Measurements from ENCODE around the gene WFIKKN2.

WFIKKN2 gene

GRCh38 chr17:50889528-50890118 lies 54.2 kb downstream of the WFIKKN2 start:
- H3K9me3 ChIP-seq (ENCODE audit: low read length), result no peaks in the 10 kb centered on the region
- H3K4me2 ChIP-seq (ENCODE audit: low read length), result no peak overlapping the region

DNA sequence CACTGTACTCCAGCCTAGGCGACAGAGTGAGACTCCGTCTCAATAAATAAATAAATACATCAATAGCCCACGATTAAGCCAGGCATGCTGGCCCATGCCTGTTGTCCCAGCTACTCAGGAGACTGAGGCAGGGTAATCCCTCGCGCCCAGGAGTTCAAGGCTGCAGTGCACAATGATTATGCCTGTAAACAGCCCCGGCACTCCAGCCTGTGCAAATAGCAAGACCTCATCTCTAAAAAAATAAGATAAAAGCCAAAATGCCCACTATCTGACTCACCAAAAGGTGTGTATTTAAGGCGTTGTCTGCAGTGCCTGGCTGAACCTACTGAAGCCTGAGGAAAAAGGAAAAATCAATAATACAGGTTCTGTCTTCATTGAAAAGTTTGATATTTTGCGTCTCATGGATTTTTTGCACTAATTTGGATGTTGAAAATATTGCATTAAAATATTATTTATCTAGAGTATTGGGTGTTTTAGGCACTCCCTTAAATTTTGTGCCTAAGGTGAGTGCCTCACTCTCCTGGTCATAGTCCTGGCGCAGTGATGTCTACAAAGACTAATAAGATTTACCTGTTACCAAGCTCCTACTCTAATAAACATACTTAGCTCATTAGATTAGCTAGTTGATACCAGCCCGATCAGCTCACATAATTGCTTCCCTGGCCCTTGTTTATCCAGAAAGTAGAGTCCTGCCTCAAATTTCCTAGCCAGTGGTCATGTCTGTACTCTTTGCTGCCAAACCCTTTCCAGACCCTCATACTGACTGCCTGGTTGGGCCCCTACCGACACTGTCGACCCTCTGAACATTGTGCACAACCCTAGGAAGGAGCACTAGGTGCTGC lies 55.5 kb downstream of the WFIKKN2 start:
- Histone ChIP-seq H3K9ac (ENCODE audit: low read length) (no peak overlapping the region), H3K79me2 (ENCODE audit: insufficient read depth, low read length) (no peaks in the 10 kb centered on the region), H3K9me2 (ENCODE audit: low read depth, low read length) (no peaks in the 10 kb centered on the region), H3F3A (ENCODE audit: insufficient read depth, low read length) (no peaks in the 10 kb centered on the region), H2AFZ (ENCODE audit: low read length) (no peak overlapping the region), H3K36me3 (ENCODE audit: insufficient read depth, low read length) (no peaks in the 10 kb centered on the region), H3K4me3 (ENCODE audit: low read depth, low read length, poor library complexity, severe bottlenecking) (no peak overlapping the region), H3K4me1 (ENCODE audit: insufficient read depth, low read length, severe bottlenecking) (no peaks in the 10 kb centered on the region), H3K27me3 (ENCODE audit: insufficient read depth, low read length) (no peaks in the 10 kb centered on the region), H3K27ac (ENCODE audit: low read depth, low read length, poor library complexity, severe bottlenecking) (no peak overlapping the region), H4K20me1 (ENCODE audit: insufficient read depth, low read length) (no peaks in the 10 kb centered on the region), H3K9me3 (ENCODE audit: low read length) (no peaks in the 10 kb centered on the region), H3K4me2 (ENCODE audit: low read length) (no peak overlapping the region)
- TF ChIP-seq CTCF (IDR thresholded peaks at IDR 0.05; ENCODE audit: low read length), result no peak
- TF ChIP-seq EZH2 (IDR thresholded peaks at IDR 0.05; ENCODE audit: borderline replicate concordance, low read length), result no peak

More at GRCh38 chr17:50889528-50890118, 54.2 kb downstream of the WFIKKN2 start:
- no peak overlapping the region for H3K27ac ChIP-seq (ENCODE audit: low read depth, low read length, poor library complexity, severe bottlenecking)
- no peaks in the 10 kb centered on the region for H4K20me1 ChIP-seq (ENCODE audit: insufficient read depth, low read length)
- no peaks in the 10 kb centered on the region for H3K79me2 ChIP-seq (ENCODE audit: insufficient read depth, low read length)
- no peaks in the 10 kb centered on the region for H3K27me3 ChIP-seq (ENCODE audit: insufficient read depth, low read length)
- no peak overlapping the region for H3K4me3 ChIP-seq (ENCODE audit: low read depth, low read length, poor library complexity, severe bottlenecking)
- H3K4me1 ChIP-seq (ENCODE audit: insufficient read depth, low read length, severe bottlenecking), result no peaks in the 10 kb centered on the region
- H2AFZ ChIP-seq (ENCODE audit: low read length), result no peak overlapping the region
- H3K9me2 ChIP-seq (ENCODE audit: low read depth, low read length), result no peaks in the 10 kb centered on the region
- H3F3A ChIP-seq (ENCODE audit: insufficient read depth, low read length), result no peaks in the 10 kb centered on the region
- TF ChIP-seq EZH2 (IDR thresholded peaks at IDR 0.05; ENCODE audit: borderline replicate concordance, low read length), result no peak
- TF ChIP-seq CTCF (IDR thresholded peaks at IDR 0.05; ENCODE audit: low read length), result no peak
- no peaks in the 10 kb centered on the region for H3K36me3 ChIP-seq (ENCODE audit: insufficient read depth, low read length)
- H3K9ac ChIP-seq (ENCODE audit: low read length), result no peak overlapping the region

- no peaks in the 10 kb centered on the region for H3K27me3 ChIP-seq (ENCODE audit: insufficient read depth, low read length)
- H3F3A ChIP-seq (ENCODE audit: insufficient read depth, low read length), result no peaks in the 10 kb centered on the region
- no peaks in the 10 kb centered on the region for H3K9me3 ChIP-seq (ENCODE audit: low read length)
- H3K79me2 ChIP-seq (ENCODE audit: insufficient read depth, low read length), result no peaks in the 10 kb centered on the region
- H4K20me1 ChIP-seq (ENCODE audit: insufficient read depth, low read length), result no peaks in the 10 kb centered on the region
- no peaks in the 10 kb centered on the region for H3K9me2 ChIP-seq (ENCODE audit: low read depth, low read length)
- no peaks in the 10 kb centered on the region for H3K36me3 ChIP-seq (ENCODE audit: insufficient read depth, low read length)
- no peak for TF ChIP-seq EZH2 (IDR thresholded peaks at IDR 0.05; ENCODE audit: borderline replicate concordance, low read length)
- TF ChIP-seq CTCF (IDR thresholded peaks at IDR 0.05; ENCODE audit: low read length), result no peak
- H3K4me3 ChIP-seq (ENCODE audit: low read depth, low read length, poor library complexity, severe bottlenecking), result no peak overlapping the region
- no peaks in the 10 kb centered on the region for H3K4me1 ChIP-seq (ENCODE audit: insufficient read depth, low read length, severe bottlenecking)
- no peak overlapping the region for H3K27ac ChIP-seq (ENCODE audit: low read depth, low read length, poor library complexity, severe bottlenecking)
- H2AFZ ChIP-seq (ENCODE audit: low read length), result no peak overlapping the region
- no peak overlapping the region for H3K9ac ChIP-seq (ENCODE audit: low read length)
- H3K4me2 ChIP-seq (ENCODE audit: low read length), result no peak overlapping the region
Measured at GRCh38 chr17:50891577-50891989, 56.2 kb downstream of the WFIKKN2 start.

All from OCI-LY1 (cell line).